ENCODE measurements around the gene PLVAP.

PLVAP gene

GRCh38 chr19:17404015-17404414 is 26.9 kb upstream of the PLVAP start:
- TF ChIP-seq MYC (IDR thresholded peaks at IDR 0.05; ENCODE audit: low read depth, low read length) (no peak), CTCF (IDR thresholded peaks at IDR 0.05; ENCODE audit: low read depth, low read length) (no peak), POLR2A (IDR thresholded peaks at IDR 0.05; ENCODE audit: extremely low read depth, insufficient read length) (no peak)
- TF ChIP-seq, protein P1, sequence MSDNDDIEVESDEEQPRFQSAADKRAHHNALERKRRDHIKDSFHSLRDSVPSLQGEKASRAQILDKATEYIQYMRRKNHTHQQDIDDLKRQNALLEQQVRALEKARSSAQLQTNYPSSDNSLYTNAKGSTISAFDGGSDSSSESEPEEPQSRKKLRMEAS (IDR thresholded peaks at IDR 0.05; ENCODE audit: low read depth, low read length) = no peak
- H3K4me3 ChIP-seq (ENCODE audit: low read depth, low read length) = peak overlapping the region; percentile 74
- DNase-seq (ENCODE audit: low read depth) = peak; percentile 36

DNA sequence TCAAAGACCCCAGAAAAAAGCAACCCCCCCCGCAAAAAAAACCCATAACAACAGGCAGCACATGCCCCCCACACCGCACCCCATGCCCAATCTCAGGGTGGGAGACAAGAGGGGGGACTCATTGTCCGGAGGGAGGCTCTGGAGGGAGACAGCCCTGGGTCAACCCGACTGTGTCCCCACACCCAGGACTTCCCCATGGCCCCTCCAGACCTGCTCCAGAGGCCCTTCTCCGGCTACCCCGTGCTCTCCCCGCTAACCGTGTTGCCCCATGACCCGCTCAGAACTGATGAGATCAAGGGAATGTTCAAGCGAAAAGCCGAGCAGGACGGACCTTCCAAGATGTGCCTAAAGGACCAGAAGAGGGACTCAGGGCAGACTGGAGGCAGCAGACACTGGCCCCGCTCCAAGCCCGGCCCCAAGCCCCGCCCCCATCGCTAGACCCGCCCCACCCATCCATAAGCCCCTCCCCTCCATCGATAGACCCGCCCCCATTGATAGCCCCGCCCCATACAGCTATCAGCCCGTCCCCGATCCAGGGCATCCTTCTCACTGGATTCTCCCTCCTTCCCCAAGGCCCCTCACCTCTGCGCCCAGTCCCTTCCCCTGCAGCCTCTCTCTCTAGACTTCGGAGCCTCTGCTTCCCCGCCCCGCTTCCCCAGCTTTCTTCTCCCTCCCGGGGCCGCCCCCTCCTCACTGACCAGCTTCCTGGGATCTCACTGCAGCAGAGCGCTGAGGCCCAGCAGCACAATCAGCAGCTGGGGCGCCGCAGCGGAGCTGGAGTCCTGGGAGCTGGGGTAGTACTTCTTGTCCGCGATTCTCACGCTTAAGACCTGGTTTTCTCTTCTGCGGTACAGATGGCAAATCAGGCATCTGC is 26.1 kb upstream of the PLVAP start:
- TF ChIP-seq, protein P1 (IDR thresholded peaks at IDR 0.05; ENCODE audit: low read depth, low read length) = no peak
- TF ChIP-seq MYC (IDR thresholded peaks at IDR 0.05; ENCODE audit: low read depth, low read length) (no peak), POLR2A (IDR thresholded peaks at IDR 0.05; ENCODE audit: extremely low read depth, insufficient read length) (no peak), CTCF (IDR thresholded peaks at IDR 0.05; ENCODE audit: low read depth, low read length) (no peak)
- peak; percentile 25 for DNase-seq (ENCODE audit: low read depth)
- no peak overlapping the region for H3K4me3 ChIP-seq (ENCODE audit: low read depth, low read length)

DNA sequence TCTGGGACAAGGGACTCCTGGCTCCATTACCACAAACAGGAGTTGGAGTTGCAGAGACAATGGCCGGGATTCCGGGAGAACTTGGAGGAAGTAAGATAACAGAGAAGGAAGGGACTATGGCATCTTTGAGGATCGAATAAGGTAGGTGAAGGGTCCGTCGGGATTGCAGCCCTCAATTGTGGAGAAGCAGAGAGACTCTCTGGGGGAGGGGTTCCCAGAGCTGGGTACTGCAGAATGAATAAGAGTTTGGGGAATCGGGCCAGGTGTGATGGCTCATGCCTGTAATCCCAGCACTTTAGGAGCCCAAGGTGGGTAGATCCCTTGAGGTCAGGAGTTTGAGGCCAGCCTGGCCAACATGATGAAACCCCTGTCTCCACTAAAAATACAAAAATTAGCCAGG is 24.5 kb upstream of the PLVAP start:
- H3K4me3 ChIP-seq (ENCODE audit: low read depth, low read length) = no peak overlapping the region
- DNase-seq (ENCODE audit: low read depth) = no peak
- TF ChIP-seq POLR2A (IDR thresholded peaks at IDR 0.05; ENCODE audit: extremely low read depth, insufficient read length) = no peak

- peak; percentile 33 for DNase-seq (ENCODE audit: low read depth)
- TF ChIP-seq, protein P1 (IDR thresholded peaks at IDR 0.05; ENCODE audit: low read depth, low read length) = no peak
- TF ChIP-seq CTCF (IDR thresholded peaks at IDR 0.05; ENCODE audit: low read depth, low read length) (no peak), MYC (IDR thresholded peaks at IDR 0.05; ENCODE audit: low read depth, low read length) (no peak), POLR2A (IDR thresholded peaks at IDR 0.05; ENCODE audit: extremely low read depth, insufficient read length) (no peak)
- H3K4me3 ChIP-seq (ENCODE audit: low read depth, low read length) = no peak overlapping the region
These were observed 21.9 kb upstream of the PLVAP start for GRCh38 chr19:17398902-17399527.

DNA sequence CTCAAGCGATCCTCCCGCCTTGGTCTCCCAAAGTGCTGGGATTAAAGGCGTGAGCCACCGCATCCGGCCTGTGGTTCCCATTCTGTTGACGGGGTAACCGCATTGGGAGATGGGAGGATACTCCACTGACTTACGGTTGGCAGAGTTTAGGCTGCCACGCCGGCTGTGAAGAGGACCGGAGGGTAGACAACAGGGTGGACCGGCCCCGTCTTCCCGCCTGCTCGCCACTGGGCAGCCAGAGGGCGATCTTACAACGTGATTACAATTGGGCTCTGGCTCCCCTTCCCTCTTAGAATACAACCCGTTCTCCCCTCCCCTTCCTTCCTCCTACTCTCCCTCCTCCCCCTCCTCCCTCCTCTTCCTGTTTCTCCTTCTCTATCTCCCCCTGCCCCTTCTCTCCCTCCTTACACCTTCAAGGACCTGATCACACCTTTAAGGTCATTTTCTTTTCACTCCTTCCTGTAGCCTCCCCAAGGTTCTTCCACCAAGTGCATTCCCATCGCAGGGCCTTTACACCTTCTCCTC is 17.8 kb upstream of the PLVAP start:
- no peak overlapping the region for H3K4me3 ChIP-seq (ENCODE audit: low read depth, low read length)
- no peak for TF ChIP-seq POLR2A (IDR thresholded peaks at IDR 0.05; ENCODE audit: extremely low read depth, insufficient read length)
- TF ChIP-seq, protein P1 (IDR thresholded peaks at IDR 0.05; ENCODE audit: low read depth, low read length) = peak; percentile 28; the same call in 1 of the 2 replicates
- no peak for TF ChIP-seq MYC (IDR thresholded peaks at IDR 0.05; ENCODE audit: low read depth, low read length)
- TF ChIP-seq CTCF (IDR thresholded peaks at IDR 0.05; ENCODE audit: low read depth, low read length) = peak; percentile 67
- peak; percentile 84 for DNase-seq (ENCODE audit: low read depth)

- no peak within 1 kb of the TSS for H3K4me3 ChIP-seq (ENCODE audit: low read depth, low read length)
- no peak for DNase-seq (ENCODE audit: low read depth)
- TF ChIP-seq, protein P1 (IDR thresholded peaks at IDR 0.05; ENCODE audit: low read depth, low read length) = no peak
- no peak for TF ChIP-seq CTCF (IDR thresholded peaks at IDR 0.05; ENCODE audit: low read depth, low read length)
- no peak for TF ChIP-seq MYC (IDR thresholded peaks at IDR 0.05; ENCODE audit: low read depth, low read length)
- no peak for TF ChIP-seq POLR2A (IDR thresholded peaks at IDR 0.05; ENCODE audit: extremely low read depth, insufficient read length)
These were observed 16.8 kb upstream of the PLVAP start, which contains the start of gene CCDC194 for GRCh38 chr19:17393914-17394313. Gene CCDC194 (minus strand): TSS chr19:17394196. CDS start chr19:17394158, 38 bp downstream.
